GM18511 (cell line): ENCODE data around the gene PAK3.

Experiments
- ATAC-seq: cut with Tn5 transposase; IDR thresholded peaks from one replicate; pipeline ENCODE4 v1.9.1; 2021; ENCODE audit warnings: mild to moderate bottlenecking, moderate library complexity; ENCODE audit not compliant: unreplicated experiment

The PAK3 gene

GRCh38 chrX:111259559-111259958 lies 163.6 kb downstream of the PAK3 start:
- ATAC-seq = no peak

GRCh38 chrX:111260451-111260850 lies 164.5 kb downstream of the PAK3 start:
- ATAC-seq = no peak

GRCh38 chrX:111262086-111262485 lies 166.1 kb downstream of the PAK3 start:
- ATAC-seq = no peak

- no peak for ATAC-seq
Observed at GRCh38 chrX:111264385-111264784, 168.4 kb downstream of the PAK3 start.

- no peak for ATAC-seq
Observed at GRCh38 chrX:111265486-111265885, 169.5 kb downstream of the PAK3 start.

GRCh38 chrX:111268506-111268905 lies 172.5 kb downstream of the PAK3 start:
- ATAC-seq = no peak

GRCh38 chrX:111270339-111270738 lies 174.3 kb downstream of the PAK3 start, which contains the start of gene CAPN6:
TSS of gene CAPN6 (minus strand) at chrX:111270483. CDS start at chrX:111263936, 6,547 bp downstream.
- no peak for ATAC-seq
